ENCODE results near the gene GOLGA1.

DNA sequence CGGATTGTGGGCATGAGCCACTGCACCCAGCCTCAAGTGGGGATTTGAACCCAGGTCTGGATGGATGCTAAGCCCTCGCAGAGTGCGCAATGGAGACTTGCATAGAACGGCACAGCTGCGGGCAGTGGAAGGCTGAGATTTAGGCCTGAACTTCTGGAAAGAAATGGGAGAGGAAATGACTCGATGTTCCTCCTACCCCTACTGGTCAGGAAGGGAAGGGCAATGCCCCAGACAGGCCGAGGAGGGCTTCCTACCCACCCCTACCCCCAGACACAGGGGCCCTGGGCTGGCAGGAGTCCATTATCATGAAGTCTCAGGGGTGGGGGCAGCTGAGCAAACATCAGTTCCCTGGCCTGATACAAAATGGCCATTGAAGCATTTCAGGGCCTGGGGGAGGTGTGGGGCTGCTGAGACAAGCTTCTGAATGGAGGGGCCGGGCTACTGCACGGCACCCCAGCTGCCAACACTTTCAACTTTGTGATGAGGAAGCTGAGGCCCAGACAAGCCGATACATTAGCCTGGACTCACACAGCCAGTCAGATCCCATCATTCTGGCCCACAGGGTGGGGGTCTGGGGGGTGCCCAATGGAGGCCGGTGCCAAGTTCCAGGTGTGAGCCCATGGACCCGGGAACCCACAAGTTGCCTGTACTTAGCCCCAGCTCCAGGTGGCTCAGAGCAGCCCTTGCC is 101.1 kb downstream of the GOLGA1 start:
- TF ChIP-seq EZH2 (IDR thresholded peaks at IDR 0.05; ENCODE audit: low read length): no peak
- TF ChIP-seq, protein P1, sequence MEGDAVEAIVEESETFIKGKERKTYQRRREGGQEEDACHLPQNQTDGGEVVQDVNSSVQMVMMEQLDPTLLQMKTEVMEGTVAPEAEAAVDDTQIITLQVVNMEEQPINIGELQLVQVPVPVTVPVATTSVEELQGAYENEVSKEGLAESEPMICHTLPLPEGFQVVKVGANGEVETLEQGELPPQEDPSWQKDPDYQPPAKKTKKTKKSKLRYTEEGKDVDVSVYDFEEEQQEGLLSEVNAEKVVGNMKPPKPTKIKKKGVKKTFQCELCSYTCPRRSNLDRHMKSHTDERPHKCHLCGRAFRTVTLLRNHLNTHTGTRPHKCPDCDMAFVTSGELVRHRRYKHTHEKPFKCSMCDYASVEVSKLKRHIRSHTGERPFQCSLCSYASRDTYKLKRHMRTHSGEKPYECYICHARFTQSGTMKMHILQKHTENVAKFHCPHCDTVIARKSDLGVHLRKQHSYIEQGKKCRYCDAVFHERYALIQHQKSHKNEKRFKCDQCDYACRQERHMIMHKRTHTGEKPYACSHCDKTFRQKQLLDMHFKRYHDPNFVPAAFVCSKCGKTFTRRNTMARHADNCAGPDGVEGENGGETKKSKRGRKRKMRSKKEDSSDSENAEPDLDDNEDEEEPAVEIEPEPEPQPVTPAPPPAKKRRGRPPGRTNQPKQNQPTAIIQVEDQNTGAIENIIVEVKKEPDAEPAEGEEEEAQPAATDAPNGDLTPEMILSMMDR (optimal IDR thresholded peaks at IDR 0.05 in 1 of 3, IDR thresholded peaks at IDR 0.05 in 1 of 3, conservative IDR thresholded peaks at IDR 0.05 in 1 of 3; ENCODE audit: extremely low read depth in 1 of 3, insufficient read depth in 2 of 3, low read length in 3 of 3): peak; percentile 56 to 64 (median 64)
